ENCODE data around the gene RHOC.

RHOC gene

DNA sequence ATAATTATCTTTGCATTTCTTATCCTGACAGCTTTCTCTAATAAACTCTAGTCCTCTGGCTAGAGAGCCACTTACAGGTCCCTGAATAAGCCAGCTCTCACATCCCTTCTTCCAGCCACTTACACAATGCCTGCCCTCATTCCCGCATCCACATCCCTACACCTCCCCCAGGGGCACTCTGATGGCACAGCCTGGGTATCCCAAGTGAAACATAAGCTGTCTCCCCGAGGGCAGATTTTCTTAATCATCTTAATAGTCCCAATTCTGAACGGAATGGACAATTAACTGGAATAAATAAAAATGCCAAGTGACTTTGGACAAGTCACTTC is 4.9 kb downstream of the RHOC start:
- H3K4me3 ChIP-seq (ENCODE audit: low read depth in 1 of 2, low read length in 1 of 2), result no peak overlapping the region
- TF ChIP-seq, protein P1, sequence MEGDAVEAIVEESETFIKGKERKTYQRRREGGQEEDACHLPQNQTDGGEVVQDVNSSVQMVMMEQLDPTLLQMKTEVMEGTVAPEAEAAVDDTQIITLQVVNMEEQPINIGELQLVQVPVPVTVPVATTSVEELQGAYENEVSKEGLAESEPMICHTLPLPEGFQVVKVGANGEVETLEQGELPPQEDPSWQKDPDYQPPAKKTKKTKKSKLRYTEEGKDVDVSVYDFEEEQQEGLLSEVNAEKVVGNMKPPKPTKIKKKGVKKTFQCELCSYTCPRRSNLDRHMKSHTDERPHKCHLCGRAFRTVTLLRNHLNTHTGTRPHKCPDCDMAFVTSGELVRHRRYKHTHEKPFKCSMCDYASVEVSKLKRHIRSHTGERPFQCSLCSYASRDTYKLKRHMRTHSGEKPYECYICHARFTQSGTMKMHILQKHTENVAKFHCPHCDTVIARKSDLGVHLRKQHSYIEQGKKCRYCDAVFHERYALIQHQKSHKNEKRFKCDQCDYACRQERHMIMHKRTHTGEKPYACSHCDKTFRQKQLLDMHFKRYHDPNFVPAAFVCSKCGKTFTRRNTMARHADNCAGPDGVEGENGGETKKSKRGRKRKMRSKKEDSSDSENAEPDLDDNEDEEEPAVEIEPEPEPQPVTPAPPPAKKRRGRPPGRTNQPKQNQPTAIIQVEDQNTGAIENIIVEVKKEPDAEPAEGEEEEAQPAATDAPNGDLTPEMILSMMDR (IDR thresholded peaks at IDR 0.05), result no peak
- no peaks in the 10 kb centered on the region for H3K9me3 ChIP-seq
- peaks cover 51% of the 10 kb centered on the region for H3K27me3 ChIP-seq
- no peak overlapping the region for H3K27ac ChIP-seq
- no peaks in the 10 kb centered on the region for H3K36me3 ChIP-seq
- H3K4me1 ChIP-seq (ENCODE audit: control insufficient read depth in 1 of 2, insufficient read depth in 1 of 2, low read depth in 1 of 2, low read length in 1 of 2), result peaks cover 4 to 5% of the 10 kb centered on the region in 2 experiments

DNA sequence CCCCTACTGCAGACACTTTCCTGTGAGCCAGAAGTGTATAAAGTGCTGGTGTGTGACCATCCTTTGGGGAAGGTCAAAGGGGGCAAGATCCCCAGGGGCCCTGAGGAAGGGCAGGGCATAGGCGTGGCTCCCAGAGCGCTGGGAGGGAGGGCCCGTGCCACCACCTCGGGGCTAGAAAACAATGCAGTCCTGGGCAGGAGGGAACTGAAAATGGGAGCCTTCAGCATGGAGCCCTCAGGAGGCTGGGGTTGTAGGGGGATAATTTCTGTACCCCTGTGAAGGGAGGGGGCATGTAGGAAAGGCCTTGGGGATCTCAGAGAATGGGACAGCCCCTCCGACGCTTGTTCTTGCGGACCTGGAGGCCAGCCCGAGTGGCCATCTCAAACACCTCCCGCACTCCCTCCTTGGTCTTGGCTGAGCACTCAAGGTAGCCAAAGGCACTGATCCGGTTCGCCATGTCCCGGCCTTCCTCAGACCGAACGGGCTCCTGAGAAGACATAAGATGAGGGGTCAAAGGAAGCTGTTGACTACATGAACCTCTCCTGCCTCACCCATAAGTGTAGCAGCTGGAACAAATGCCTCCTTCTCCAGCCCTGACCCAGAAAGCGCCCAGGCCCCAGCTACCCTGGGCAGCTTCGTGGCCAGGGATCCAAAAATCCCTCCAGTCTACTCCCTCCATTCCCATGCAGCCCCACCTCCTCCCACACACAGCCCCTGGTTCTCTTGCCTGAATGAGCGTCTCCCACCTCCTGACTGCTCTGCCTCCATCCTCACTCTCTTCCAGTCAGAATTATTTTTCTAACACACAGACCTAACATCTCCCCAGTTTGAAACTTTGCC is 5.5 kb downstream of the RHOC start:
- TF ChIP-seq, protein P1 (IDR thresholded peaks at IDR 0.05), result no peak
- no peak overlapping the region for H3K27ac ChIP-seq
- H3K4me3 ChIP-seq (ENCODE audit: low read depth in 1 of 2, low read length in 1 of 2), result no peak overlapping the region
- H3K36me3 ChIP-seq, result no peaks in the 10 kb centered on the region
- H3K9me3 ChIP-seq, result no peaks in the 10 kb centered on the region
- H3K4me1 ChIP-seq (ENCODE audit: control insufficient read depth in 1 of 2, insufficient read depth in 1 of 2, low read depth in 1 of 2, low read length in 1 of 2), result peaks cover 0 to under 1% of the 10 kb centered on the region in 2 experiments
- H3K27me3 ChIP-seq, result peaks cover 45% of the 10 kb centered on the region

DNA sequence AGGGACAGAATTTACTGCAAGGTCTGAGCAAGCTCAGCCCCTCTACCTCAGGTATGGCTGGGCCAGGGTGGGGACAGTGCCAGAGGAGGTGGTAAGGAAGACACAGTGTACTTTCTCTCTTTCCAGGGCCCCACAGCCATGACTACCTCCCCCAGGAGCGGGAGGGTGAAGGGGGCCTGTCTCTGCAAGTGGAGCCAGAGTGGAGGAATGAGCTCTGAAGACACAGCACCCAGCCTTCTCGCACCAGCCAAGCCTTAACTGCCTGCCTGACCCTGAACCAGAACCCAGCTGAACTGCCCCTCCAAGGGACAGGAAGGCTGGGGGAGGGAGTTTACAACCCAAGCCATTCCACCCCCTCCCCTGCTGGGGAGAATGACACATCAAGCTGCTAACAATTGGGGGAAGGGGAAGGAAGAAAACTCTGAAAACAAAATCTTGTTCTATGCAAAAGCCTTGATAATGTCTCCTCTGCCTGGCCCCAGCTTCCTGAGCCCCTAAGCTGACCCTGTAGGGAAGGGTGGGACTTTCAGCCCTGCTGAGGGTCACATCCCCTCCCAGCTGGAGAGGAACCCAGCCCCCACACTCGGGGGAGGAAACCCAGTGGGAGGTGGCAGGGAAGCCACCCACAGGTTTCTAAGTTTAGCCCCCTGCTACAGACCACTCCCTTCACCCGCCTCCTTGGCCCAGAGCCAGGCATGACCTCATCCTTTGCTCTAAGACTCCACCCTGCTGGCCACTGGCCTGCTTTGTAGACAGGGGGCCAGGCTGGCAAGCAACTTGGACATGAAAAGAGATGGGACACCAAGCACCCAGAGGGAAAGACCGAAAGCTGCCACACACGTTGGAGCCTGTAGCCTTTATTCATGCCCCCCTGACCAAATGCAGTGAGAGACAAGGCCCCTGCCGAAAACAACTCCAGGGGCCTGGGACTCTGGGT is 6.4 kb downstream of the RHOC start:
- no peak overlapping the region for H3K4me3 ChIP-seq (ENCODE audit: low read depth in 1 of 2, low read length in 1 of 2)
- H3K27me3 ChIP-seq, result peaks cover 36% of the 10 kb centered on the region
- no peak overlapping the region for H3K27ac ChIP-seq
- no peaks in the 10 kb centered on the region for H3K36me3 ChIP-seq
- H3K9me3 ChIP-seq, result no peaks in the 10 kb centered on the region
- TF ChIP-seq, protein P1 (IDR thresholded peaks at IDR 0.05), result no peak
- no peaks in the 10 kb centered on the region for H3K4me1 ChIP-seq (ENCODE audit: control insufficient read depth in 1 of 2, insufficient read depth in 1 of 2, low read depth in 1 of 2, low read length in 1 of 2)

DNA sequence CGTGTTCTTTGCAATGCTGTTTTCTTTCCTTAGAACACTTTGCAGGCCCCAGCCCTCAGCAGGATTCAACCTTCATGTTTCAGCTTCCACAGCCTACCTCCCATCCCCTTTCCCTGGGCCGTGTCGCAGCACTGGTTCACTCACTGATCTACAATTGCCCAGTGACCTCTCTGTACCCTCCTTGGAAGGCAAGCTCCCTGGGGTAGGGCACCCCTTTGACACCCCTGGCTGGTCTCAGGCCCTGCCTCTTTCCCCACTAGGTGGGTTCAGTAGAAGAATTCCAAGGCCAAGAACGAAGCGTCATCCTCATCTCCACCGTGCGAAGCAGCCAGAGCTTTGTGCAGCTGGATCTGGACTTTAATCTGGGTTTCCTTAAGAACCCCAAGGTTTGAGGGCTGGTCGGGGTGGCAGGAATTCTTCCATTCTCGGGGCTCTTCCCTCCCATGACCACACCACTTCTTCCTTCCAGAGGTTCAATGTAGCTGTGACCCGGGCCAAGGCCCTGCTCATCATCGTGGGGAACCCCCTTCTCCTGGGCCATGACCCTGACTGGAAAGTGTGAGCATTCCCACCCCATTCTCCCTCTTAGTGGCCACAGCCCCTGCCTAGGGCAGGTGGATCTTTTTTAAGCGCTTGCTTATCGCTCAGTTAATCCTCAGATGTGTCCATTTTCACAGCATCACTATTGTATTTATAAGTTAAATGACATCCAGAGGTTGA is 7.3 kb downstream of the RHOC start:
- TF ChIP-seq, protein P1 (IDR thresholded peaks at IDR 0.05), result no peak
- no peaks in the 10 kb centered on the region for H3K4me1 ChIP-seq (ENCODE audit: control insufficient read depth in 1 of 2, insufficient read depth in 1 of 2, low read depth in 1 of 2, low read length in 1 of 2)
- H3K36me3 ChIP-seq, result no peaks in the 10 kb centered on the region
- no peak overlapping the region for H3K27ac ChIP-seq
- H3K9me3 ChIP-seq, result no peaks in the 10 kb centered on the region
- no peak overlapping the region for H3K4me3 ChIP-seq (ENCODE audit: low read depth in 1 of 2, low read length in 1 of 2)
- peaks cover 26% of the 10 kb centered on the region for H3K27me3 ChIP-seq
